HG02759 (cell line): Measurements from ENCODE around the gene RBFOX2.
"Not testable (repeated sequence)": the region's sequence is repeated elsewhere in the genome, so short reads cannot be mapped to it uniquely, and the experiment has no call there.

Experiments
- ATAC-seq: cut with Tn5 transposase; IDR thresholded peaks from one replicate; pipeline ENCODE4 v1.9.1; 2021; ENCODE audit warnings: mild to moderate bottlenecking, moderate library complexity; ENCODE audit not compliant: unreplicated experiment

Gene RBFOX2, protein sequence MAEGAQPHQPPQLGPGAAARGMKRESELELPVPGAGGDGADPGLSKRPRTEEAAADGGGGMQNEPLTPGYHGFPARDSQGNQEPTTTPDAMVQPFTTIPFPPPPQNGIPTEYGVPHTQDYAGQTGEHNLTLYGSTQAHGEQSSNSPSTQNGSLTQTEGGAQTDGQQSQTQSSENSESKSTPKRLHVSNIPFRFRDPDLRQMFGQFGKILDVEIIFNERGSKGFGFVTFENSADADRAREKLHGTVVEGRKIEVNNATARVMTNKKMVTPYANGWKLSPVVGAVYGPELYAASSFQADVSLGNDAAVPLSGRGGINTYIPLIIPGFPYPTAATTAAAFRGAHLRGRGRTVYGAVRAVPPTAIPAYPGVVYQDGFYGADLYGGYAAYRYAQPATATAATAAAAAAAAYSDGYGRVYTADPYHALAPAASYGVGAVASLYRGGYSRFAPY

DNA sequence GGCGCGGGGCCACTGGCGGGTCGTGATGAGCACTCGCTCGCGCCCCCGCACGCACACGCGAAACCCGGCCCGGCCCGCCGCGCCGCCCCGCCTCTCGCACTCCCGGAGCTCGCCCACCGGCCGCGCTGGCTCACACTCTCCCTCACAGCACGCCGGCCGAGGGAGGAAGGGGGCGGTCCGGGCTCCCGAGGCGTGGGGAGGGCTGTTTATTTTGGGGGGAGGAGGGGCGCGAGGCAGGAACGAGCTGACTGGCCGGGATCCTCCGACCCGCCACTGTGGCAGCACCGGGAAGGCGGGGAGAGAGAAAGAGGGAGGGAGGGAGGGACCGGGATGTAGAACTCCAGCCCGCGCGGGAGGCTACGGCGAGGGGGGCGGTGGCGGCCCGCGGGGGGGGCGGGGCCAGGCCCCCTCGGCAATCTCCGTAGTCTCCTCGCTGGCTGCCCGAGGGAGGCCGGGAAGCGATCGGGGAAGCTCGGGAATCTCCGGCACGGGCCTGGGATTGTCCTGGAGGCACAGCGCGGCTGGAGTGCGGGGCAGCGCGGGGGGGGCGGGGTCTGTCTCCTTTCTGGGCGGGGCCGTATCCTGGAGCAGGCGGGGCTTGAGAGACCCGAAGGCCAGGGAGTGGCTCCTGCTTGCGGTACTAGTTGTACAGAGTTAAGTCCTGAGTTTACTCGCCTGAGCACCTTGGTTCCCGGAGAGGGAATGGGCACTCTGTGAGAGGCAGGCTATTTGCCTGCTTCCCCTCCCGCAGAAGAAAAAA, at the start of gene RBFOX2:
TSS of gene RBFOX2 (minus strand) at position 179 of the 760 bp plus-strand sequence. CDS start 399 bp downstream, outside the sequence.
- peak; percentile 55 for ATAC-seq

DNA sequence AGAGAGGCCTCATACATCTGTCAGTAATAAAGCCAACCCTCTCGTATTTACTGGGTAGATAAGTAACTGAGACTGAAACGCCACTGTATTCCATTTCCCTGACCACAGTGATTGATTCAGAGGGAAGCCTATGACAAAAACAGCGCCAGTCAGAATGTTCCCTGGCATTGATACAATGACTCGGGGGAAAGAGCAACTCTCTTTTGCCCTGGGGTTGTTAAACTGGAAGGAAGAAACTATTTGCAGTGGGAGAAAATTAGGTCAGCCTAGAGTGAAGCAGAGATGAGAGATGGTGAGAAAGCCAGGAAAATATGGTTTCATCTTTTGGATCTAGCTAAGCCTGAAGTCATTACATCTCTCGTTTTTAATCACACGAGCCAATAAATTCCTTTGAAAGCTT, 48.6 kb upstream of the RBFOX2 start:
- ATAC-seq, result no peak

DNA sequence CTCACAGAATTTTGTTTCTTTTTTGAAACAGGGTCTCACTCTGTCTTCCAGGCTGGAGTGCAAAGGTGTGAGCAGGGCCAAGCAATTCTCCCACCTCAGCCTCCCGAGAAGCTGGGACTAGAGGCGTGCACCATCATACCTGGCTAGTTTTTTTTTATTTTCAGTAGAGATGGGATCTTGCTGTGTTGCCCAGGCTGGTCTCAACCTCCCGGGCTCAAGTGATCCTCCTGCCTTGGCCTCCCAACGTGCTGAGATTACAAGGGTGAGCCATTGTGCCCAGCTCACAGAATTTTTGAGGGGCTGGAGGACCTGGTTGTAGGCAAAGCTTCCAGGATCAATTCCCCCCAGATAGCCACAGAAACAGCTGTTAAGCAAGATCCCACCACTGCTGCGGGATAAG, 47.1 kb upstream of the RBFOX2 start:
- no peak for ATAC-seq

DNA sequence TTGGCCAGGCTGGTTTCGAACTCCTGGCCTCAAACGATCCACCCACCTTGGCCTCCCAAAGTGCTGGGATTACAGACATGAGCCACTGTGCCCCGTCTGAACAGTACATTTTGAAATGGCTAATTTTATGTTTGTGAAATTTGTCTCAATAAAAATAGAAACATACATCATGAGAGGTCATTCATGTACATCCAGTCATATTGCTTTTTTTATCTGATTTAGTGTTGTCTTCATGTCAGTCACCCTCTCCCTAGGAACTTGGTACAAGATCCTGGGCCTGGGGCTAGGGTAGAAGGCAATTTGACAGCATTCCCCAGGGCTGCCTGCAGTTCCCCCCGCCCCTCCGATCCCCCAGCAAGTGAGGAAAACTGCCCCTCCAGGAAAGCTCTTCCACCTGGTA, 46.6 kb upstream of the RBFOX2 start:
- ATAC-seq, result no peak

DNA sequence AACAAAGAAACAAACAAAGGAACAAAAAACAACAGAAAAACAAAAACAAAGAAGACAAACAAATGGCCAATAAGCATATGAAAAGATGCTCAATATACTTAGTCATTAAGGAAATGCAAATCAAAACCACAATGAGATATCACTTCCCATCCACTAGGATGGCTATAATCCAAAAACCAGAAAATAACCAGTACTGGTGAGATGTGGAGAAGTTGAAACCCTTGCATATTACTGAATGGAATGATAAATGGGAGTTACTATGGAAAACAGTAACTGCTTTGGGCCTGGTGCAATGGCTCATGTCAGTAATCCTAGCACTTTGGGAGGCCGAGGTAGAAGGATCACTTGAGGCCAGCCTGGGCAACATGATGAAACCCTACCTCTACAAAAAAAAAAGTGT, 44.9 kb upstream of the RBFOX2 start:
- no peak for ATAC-seq

DNA sequence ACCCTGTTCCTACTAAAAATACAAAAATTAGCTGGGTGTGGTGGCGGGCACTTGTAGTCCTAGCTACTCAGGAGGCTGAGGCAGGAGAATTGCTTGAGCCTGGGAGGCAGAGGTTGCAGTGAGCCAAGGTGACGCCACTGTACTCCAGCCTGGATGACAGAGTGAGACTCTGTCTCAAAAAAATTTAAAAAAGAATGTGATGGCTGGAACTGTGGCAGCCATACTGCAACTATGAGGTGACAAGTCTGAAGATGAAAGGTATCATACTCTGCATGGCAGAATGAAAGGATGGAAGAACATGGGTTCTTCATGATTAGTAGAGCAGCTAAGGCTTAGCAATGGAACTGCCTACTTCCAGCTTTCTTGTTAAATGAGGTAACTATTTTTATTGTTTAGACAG, 42.0 kb upstream of the RBFOX2 start:
- not testable (repeated sequence) for ATAC-seq

DNA sequence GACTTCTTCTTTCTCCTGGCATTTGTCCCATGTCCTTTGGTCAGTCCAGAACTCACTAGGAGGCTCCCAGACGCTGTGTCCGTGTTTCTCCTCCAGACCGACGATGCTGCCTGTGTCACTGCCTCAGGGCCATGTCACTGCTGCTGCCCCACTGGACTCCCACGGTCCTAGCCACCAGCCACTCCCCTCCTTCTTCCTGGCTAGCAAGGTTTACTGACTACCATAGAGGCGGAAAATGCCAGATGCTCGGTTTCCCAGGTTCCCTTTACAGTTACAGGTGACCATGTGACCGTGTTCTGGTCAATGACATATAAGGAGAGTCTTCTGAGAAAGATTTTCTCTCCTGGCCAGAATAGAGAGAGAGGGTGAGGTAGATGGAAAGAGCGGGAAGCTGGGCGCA, 40.7 kb upstream of the RBFOX2 start:
- no peak for ATAC-seq

DNA sequence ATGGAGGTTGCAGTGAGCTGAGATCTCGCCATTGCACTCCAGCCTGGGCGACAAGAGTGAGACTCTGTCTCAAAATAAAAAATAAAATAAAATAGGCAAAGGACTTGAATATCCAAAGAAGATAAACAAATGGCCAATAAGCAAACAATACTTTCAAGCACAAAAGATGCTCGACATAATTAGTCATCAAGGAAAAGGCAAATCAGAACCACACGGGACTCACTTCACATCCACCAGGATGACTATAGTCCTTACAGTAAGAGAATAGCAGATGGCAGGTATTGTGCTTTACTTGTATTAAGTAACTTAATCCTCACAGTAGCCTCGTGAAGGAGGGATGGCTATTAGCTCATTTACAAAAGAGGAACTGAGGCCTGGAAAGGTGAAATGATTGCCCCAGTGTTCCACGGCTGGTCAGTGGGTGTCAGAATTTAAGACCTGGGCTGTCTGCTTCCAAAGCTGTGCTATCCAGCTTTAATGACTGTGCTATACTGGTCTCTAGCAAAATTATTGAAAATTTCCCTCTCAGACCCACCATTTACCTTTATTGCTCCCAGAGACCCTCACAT, 40.2 kb upstream of the RBFOX2 start:
- no peak for ATAC-seq

DNA sequence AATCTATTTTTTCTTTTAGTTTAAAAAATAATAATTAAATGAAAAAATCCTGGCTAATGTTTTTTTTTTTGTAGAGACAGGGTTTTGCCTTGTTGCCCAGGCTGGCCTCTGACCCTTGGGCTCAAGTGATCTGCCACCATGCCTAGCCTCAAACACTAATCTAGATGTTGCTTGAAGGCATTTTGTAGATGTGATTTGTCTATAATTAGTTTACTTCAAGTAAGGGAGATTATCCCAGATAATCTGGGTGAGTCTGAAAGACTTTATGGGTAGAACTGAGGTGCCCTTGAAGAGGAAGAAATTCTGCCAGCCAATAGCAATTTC, 38.6 kb upstream of the RBFOX2 start:
- ATAC-seq, result no peak

DNA sequence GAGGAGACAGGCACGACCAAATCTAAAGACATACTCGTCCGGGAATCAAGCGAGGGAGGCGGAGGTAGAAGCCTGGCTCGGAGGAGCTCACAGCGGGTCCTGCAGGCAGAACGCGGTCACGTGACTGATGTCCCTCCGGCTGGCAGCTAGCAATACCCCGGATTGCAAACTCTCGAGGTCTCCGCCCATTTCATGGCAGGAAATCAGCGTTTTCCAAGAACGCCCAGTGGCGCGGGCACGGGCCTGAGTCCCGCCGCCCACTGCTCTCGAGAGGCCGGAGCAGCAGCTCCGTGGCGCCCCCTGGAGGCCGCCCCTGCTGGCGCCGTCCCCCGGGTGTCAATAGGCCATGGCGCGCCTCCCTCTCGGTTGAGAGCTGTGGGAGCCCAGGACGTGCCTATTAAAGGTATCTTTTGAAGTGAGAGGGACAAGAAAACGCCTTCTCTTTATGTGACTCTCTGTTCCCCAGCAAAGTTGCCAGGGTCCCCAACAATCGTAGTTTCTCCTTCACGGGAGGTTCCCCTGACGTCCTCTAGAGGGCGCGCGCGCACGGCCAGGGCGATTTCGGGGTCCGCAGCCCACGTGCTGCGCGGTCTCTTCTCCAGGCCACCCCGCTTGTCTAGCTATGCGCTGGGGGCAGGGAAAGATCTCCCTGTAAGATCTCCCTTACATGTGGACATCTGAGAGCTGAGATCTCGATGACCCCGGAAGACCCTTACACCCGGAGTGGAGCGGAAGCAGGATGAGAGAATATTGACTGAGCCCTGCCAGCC, 37.3 kb upstream of the RBFOX2 start:
- no peak for ATAC-seq

DNA sequence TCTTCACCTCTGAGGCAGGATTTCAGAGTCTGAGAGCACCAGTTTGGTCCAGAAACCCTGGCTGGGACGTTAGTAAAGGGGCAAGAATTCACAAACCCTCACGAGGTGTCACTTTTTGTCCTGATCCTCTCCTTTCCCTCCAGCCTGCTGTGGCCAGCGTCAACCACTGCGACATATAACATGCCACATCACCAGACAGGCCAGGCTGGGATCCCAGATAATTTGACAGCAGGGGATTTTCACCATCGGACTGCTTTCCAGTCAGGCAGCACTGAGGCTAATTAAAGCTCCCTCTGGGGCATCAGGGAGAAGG, 36.8 kb upstream of the RBFOX2 start:
- ATAC-seq, result no peak

DNA sequence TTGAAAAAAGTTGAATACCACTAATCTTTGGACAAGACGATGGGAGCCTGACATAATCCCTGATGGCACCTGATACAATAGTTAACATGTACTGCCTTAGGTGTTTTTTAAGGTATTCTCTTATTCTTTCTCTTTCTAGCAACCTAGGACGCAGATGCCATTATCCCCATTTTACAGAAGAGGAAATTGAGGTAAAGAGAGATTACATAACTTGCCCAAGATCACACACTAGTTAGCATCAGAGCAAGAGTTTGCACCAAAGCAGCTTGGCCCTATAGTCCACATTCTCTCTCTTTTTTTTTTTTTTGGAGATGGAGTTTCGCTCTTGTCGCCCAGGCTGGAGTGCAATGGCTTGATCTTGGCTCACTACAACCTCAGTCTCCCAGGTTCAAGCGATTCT, 35.7 kb upstream of the RBFOX2 start:
- ATAC-seq, result no peak

DNA sequence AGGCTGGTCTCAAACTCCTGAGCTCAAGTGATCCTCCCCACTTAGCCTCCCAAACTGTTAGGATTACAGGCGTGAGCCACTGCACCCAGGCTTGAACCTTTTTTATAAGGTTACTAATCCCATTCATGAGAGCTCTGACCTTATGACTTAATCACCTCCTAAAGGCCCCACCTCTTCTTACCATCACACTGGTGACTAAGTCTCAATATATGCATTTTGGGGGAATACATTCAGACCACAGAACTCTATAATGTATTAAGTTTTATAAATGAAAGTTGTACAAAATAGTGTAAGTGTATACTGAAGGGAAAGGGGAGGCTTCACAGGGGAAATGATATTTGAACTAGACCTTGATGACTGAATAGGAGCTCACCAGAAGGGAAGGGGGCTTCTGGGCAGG, 28.4 kb upstream of the RBFOX2 start:
- no peak for ATAC-seq

DNA sequence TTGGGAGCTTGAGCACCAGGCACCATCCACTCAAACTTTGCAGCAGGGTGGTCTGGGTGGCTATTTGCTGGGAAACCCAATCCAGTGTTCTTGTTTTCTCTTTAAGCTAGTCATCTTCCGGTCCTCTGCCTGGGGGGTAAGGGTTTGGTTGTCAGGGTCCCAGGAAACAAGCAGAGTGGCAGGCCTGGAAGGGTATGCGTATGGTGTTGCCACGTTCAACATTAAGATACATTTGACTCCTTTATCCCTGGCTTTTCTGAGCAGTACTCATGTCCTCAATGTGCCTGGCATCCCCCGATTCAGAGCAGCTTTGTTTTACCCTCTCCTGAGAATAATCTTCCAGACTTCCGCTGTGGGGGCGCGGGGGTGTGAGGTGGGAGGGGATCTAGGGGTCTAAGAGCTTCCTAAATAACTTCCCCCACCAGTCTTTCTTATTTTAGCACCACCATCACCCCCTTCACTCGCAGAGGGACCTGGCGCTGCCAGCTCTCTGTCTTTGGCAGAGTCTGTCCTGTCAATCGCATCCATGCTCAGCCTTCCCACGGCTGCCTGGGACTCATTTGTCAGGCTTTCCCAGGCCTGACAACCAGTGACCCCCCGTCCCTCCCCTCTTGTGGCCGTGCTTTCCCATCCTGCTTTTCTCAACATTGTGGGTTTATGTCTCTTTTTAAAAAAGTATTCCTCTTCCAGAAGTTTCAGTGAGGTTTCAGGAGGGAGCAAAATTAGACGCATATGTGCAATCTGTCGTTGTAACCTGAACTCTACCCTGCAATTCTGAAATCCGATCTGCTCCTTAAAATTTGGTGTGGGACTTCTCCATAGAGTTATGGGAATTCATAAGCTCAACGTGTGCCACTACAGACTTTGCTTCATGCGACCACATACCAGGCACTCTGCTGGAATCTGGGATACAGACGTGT, 27.0 kb upstream of the RBFOX2 start:
- ATAC-seq, result no peak

DNA sequence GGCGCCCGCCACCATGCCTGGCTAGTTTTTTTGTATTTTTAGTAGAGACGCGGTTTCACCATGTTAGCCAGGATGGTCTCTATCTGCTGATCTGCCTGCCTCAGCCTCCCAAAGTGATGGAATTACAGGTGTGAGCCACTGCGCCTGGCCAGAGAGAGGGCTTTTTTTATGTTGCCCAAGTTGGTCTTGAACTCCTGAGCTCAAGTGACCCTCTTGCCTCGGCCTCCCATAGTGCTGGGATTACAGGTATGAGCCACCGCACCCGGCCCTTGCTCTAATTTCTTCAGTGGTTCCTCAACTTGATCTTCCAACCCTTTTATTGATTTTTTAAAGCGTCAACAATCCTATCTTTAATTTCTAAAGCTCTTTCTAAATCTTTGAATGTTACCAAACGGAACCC, 25.8 kb upstream of the RBFOX2 start:
- ATAC-seq, result not testable (repeated sequence)

DNA sequence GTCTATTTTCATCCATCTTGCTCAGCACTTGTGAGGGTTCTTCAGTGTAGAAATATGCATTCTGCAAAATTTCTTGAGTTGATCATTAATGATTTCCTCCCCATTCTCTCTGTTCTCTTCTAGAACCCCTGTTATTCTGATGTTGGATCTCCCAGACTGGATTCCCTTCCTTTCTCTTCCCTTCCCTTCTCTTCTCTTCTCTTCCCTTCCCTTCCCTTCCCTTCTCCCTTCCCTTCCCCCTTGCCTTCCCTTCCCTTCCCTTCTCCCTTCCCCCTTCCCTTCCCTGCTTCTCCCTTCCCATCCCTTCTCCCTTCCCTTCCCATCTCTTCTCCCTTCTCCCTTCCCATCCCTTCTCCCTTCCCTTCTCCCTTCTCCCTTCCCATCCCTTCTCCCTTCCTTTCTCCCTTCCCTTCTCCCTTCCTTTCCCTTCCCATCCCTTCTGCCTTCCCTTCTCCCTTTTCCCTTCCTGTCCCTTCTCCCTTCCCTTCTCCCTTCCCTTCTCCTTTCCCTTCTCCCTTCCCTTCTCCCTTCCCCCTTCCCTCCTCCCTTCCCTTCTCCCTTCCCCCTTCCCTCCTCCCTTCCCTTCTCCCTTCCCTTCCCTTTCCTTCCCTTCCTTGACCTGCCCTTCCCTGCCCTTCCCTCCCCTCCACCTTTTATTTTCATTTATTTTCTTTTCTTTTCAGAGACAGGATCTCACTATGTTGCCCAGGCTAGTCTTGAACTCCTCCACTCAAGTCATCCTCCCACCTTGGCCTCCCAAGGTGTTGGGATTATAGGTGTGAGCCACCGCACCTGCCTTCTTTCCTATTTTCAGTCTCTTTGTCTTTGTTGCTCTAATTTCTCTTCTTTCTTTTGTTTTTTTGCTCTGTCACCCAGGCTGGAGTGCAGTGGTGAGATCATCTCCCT, 24.9 kb upstream of the RBFOX2 start:
- ATAC-seq, result no peak

DNA sequence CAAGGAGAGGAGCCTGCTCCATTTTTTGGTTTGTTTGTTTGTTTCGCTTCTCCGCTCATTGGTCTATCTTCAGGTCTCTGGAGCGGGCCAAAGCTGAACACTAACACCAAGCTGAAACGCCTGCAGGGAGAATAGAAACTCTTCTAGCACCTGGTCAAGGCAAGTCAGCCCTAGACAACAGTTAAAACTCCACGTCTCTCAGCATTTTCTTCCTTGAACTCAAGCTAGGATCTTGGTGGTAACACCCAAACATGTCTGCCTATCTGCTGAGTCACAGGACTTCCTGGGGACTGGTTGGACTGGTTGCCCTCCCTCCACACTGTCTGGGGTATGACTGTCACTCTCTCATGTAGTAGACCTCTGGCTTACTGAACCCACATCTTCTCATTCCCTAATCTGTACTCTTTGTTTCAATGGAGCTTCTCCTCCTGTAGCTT, 23.9 kb upstream of the RBFOX2 start:
- no peak for ATAC-seq

DNA sequence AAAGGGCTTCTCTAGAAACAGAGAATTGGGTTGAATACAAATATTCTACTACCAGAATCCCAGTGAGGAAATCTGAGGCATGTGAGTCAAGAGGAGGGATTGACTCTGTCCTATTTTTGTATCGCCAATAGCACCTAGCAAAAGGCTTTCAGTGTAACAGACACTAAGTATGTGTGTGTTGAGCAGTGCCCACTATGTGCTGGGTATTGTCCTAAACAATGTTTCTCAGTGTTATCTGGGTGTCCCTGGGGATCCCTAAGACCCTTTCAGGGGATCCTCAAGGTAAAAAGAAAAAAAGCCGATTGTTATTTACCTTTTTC, 21.0 kb upstream of the RBFOX2 start:
- ATAC-seq, result no peak

DNA sequence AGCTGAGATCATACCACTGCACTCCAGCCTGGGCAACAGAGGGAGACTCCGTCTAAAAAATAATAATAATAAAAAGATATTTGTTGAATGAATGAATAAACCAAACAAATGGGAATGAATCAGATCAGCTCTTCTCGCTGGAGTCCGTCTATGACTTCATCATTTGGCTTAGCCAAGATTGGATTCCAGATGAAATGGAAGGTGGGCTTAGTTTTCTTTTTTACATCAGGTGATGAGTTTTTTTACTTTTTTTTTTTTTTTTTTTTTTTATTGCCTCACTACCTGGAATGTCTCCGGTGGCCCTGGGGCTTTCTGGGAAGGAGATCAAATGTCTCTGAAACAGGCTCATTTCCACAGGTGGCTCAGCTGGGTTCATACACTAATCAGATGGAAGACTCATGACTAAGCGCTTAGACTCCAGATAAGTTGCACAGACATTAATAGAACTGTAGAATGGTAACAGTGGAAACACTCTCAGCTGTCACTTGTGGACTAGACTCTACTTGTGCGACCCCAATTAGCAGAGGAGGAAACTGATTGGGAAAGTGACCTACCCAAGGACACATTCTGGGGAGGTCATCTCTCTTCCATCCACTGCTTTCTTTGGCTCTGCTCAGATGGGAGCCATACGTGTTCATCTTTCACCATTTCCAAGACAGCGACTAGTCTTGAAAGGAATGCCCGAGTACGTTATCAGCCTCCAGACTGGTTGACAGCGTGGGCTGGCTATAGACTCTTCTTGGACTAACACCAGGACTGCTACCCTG, 20.5 kb upstream of the RBFOX2 start:
- ATAC-seq, result no peak
